Urinary bladder (tissue), 4 donors: ENCODE measurements around the gene PPIP5K1. TPM values are rescaled to one million over a fixed set of nuclear protein-coding genes. Genes with fewer than 3 reads are reported as not detected.

Source experiments
- DNase-seq: peaks from one replicate; pipeline ENCODE4 v3.0.0-alpha.2; 2015; ENCODE audit errors: extremely low spot score
- H3K27ac ChIP-seq: one replicate; pipeline ENCODE4 v1.5.1; 2013; ENCODE audit warnings: low read depth, mild to moderate bottlenecking, moderate library complexity
- H3K36me3 ChIP-seq: one replicate; pipeline ENCODE4 v1.6.1; 2013; ENCODE audit warnings: mild to moderate bottlenecking, moderate library complexity; ENCODE audit not compliant: insufficient read depth
- H3K4me1 ChIP-seq: one replicate; pipeline ENCODE4 v1.6.1; 2013; ENCODE audit warnings: mild to moderate bottlenecking, moderate library complexity; ENCODE audit not compliant: insufficient read depth
- H3K4me3 ChIP-seq: one replicate; pipeline ENCODE4 v1.5.1; 2013; ENCODE audit warnings: low read depth, low read length
- WGBS: extraction: QIAGEN DNeasy Blood & Tissue Kit; methylation state at CpG from one replicate; pipeline ENCODE4 v1.1.7; 2013; 5-methylcytosine and 5-hydroxymethylcytosine counted together
- polyA plus RNA-seq: library from polyadenylated mRNA; stranded (reverse); fragments of 200-250 nt; gene quantifications from one replicate; pipeline ENCODE4 v1.2.3, GENCODE V29; 2013
- total RNA-seq: library from RNA; depleted of rRNA; stranded (reverse); fragments of >200 nt; gene quantifications from one replicate; pipeline ENCODE4 v1.2.3, GENCODE V29; 2014
- donor health status: healthy with polysubstance abuse.
- donor health status: healthy.

Gene PPIP5K1
- total and polyA plus RNA-seq, 2 donors, result 12.2 to 20.7 TPM

DNA sequence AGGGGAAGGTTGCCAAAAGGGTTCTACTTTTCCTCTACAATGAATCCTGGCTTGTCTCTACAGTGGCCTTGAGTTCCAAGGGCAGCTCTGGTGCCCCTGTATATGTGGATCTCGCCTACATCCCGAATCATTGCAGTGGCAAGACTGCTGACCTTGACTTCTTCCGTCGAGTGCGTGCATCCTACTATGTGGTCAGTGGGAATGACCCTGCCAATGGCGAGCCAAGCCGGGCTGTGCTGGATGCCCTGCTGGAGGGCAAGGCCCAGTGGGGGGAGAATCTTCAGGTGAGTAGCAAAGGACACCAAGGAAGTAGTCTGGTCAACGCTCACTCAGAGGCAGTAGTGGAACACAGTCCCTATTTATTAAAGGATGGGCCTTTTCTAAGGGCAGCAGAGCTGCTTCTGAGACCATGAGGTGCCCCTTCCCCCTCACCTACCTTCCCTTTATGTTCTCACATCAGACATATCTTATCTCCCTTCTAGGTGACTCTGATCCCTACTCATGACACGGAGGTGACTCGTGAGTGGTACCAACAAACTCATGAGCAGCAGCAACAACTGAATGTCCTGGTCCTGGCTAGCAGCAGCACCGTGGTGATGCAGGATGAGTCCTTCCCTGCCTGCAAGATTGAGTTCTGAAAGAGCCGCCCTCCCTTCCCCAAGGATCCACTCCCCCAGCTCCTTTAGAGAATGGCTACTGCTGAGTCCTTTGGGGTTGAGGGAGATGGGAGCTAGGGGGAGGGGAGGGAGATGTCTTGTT lies 60.2 kb downstream of the PPIP5K1 start:
- H3K4me3 ChIP-seq, result no peak overlapping the region
- no peak overlapping the region for H3K27ac ChIP-seq
- no peaks in the 10 kb centered on the region for H3K36me3 ChIP-seq
- no peaks in the 10 kb centered on the region for H3K4me1 ChIP-seq
- DNase-seq, result no peak
- WGBS, result 91% methylated on average over 12 of the region's 12 CpGs

DNA sequence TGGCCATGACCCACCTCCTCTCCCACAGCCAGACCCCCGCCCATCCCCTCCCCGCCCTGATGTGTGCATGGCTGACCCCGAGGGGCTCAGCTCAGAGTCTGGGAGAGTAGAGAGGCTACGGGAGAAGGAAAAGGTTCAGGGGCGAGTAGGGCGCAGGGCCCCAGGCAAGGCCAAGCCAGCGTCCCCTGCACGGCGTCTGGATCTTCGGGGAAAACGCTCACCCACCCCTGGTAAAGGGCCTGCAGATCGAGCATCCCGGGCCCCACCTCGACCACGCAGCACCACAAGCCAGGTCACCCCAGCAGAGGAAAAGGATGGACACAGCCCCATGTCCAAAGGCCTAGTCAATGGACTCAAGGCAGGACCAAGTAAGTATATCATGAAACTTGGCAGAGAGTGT lies 60.9 kb downstream of the PPIP5K1 start:
- no peaks in the 10 kb centered on the region for H3K36me3 ChIP-seq
- no peak for DNase-seq
- no peaks in the 10 kb centered on the region for H3K4me1 ChIP-seq
- H3K4me3 ChIP-seq, result no peak overlapping the region
- 96% methylated on average over 15 of the region's 15 CpGs for WGBS
- H3K27ac ChIP-seq, result no peak overlapping the region

DNA sequence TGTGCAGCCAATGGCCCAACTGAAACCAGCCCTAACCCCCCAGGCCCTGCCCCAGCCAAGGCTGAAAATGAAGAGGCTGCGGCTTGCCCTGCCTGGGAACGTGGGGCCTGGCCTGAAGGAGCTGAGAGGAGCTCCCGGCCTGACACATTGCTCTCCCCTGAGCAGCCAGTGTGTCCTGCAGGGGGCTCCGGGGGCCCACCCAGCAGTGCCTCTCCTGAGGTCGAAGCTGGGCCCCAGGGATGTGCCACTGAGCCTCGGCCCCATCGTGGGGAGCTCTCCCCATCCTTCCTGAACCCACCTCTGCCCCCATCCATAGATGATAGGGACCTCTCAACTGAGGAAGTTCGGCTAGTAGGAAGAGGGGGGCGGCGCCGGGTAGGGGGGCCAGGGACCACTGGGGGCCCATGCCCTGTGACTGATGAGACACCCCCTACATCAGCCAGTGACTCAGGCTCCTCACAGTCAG lies 61.4 kb downstream of the PPIP5K1 start:
- no peak for DNase-seq
- Histone ChIP-seq H3K36me3 (no peaks in the 10 kb centered on the region), H3K4me3 (no peak overlapping the region), H3K27ac (no peak overlapping the region), H3K4me1 (no peaks in the 10 kb centered on the region)
- 86% methylated on average over 11 of the region's 11 CpGs for WGBS

DNA sequence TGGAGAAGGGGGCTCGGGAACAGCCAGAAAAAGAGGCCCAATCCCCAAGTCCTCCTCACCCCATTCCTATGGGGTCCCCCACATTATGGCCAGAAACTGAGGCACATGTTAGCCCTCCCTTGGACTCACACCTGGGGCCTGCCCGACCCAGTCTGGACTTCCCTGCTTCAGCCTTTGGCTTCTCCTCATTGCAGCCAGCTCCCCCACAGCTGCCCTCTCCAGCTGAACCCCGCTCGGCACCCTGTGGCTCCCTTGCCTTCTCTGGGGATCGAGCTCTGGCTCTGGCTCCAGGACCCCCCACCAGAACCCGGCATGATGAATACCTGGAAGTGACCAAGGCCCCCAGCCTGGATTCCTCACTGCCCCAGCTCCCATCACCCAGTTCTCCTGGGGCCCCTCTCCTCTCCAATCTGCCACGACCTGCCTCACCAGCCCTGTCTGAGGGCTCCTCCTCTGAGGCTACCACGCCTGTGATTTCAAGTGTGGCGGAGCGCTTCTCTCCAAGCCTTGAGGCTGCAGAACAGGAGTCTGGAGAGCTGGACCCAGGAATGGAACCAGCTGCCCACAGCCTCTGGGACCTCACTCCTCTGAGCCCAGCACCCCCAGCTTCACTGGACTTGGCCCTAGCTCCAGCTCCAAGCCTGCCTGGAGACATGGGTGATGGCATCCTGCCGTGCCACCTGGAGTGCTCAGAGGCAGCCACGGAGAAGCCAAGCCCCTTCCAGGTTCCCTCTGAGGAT lies 62.0 kb downstream of the PPIP5K1 start:
- no peaks in the 10 kb centered on the region for H3K36me3 ChIP-seq
- no peaks in the 10 kb centered on the region for H3K4me1 ChIP-seq
- H3K4me3 ChIP-seq, result no peak overlapping the region
- 80% methylated on average over 12 of the region's 12 CpGs for WGBS
- no peak overlapping the region for H3K27ac ChIP-seq
- no peak for DNase-seq

DNA sequence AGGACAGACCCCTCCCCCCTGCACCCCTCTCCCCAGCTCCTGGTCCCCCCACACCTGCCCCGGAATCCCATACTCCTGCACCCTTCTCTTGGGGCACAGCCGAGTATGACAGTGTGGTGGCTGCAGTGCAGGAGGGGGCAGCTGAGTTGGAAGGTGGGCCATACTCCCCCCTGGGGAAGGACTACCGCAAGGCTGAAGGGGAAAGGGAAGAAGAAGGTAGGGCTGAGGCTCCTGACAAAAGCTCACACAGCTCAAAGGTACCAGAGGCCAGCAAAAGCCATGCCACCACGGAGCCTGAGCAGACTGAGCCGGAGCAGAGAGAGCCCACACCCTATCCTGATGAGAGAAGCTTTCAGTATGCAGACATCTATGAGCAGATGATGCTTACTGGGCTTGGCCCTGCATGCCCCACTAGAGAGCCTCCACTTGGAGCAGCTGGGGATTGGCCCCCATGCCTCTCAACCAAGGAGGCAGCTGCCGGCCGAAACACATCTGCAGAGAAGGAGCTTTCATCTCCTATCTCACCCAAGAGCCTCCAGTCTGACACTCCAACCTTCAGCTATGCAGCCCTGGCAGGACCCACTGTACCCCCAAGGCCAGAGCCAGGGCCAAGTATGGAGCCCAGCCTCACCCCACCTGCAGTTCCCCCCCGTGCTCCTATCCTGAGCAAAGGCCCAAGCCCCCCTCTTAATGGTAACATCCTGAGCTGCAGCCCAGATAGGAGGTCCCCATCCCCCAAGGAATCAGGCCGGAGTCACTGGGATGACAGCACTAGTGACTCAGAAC lies 62.8 kb downstream of the PPIP5K1 start:
- Histone ChIP-seq H3K36me3 (no peaks in the 10 kb centered on the region), H3K27ac (no peak overlapping the region), H3K4me1 (no peaks in the 10 kb centered on the region), H3K4me3 (no peak overlapping the region)
- DNase-seq, result no peak
- 77% methylated on average over 9 of the region's 9 CpGs for WGBS

DNA sequence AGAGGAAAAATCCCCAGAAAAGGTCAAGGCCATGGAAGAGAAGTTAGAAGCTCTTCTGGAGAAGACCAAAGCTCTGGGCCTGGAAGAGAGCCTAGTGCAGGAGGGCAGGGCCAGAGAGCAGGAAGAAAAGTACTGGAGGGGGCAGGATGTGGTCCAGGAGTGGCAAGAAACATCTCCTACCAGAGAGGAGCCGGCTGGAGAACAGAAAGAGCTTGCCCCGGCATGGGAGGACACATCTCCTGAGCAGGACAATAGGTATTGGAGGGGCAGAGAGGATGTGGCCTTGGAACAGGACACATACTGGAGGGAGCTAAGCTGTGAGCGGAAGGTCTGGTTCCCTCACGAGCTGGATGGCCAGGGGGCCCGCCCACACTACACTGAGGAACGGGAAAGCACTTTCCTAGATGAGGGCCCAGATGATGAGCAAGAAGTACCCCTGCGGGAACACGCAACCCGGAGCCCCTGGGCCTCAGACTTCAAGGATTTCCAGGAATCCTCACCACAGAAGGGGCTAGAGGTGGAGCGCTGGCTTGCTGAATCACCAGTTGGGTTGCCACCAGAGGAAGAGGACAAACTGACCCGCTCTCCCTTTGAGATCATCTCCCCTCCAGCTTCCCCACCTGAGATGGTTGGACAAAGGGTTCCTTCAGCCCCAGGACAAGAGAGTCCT lies 63.6 kb downstream of the PPIP5K1 start:
- no peak overlapping the region for H3K27ac ChIP-seq
- H3K36me3 ChIP-seq, result no peaks in the 10 kb centered on the region
- no peak overlapping the region for H3K4me3 ChIP-seq
- 87% methylated on average over 11 of the region's 11 CpGs for WGBS
- H3K4me1 ChIP-seq, result no peaks in the 10 kb centered on the region
- no peak for DNase-seq

DNA sequence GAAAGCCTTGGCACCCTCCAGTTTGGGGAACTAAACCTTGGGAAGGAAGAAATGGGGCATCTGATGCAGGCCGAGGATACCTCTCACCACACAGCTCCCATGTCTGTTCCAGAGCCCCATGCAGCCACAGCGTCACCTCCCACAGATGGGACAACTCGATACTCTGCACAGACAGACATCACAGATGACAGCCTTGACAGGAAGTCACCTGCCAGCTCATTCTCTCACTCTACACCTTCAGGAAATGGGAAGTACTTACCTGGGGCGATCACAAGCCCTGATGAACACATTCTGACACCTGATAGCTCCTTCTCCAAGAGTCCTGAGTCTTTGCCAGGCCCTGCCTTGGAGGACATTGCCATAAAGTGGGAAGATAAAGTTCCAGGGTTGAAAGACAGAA lies 64.9 kb downstream of the PPIP5K1 start:
- Histone ChIP-seq H3K27ac (no peak overlapping the region), H3K4me1 (no peaks in the 10 kb centered on the region), H3K36me3 (no peaks in the 10 kb centered on the region), H3K4me3 (no peak overlapping the region)
- DNase-seq, result no peak
- 89% methylated on average over 4 of the region's 4 CpGs for WGBS

DNA sequence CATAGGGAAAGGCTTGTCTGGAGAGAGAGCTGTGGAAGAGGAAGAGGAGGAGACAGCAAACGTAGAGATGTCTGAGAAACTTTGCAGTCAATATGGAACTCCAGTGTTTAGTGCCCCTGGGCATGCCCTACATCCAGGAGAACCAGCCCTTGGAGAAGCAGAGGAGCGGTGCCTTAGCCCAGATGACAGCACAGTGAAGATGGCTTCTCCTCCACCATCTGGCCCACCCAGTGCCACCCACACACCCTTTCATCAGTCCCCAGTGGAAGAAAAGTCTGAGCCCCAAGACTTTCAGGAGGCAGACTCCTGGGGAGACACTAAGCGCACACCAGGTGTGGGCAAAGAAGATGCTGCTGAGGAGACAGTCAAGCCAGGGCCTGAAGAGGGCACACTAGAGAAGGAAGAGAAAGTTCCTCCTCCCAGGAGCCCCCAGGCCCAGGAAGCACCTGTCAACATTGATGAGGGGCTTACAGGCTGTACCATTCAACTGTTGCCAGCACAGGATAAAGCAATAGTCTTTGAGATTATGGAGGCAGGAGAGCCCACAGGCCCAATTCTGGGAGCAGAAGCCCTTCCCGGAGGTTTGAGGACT lies 65.7 kb downstream of the PPIP5K1 start:
- H3K4me3 ChIP-seq, result no peak overlapping the region
- WGBS, result 96% methylated on average over 4 of the region's 4 CpGs
- H3K36me3 ChIP-seq, result no peaks in the 10 kb centered on the region
- no peak overlapping the region for H3K27ac ChIP-seq
- H3K4me1 ChIP-seq, result no peaks in the 10 kb centered on the region
- no peak for DNase-seq

DNA sequence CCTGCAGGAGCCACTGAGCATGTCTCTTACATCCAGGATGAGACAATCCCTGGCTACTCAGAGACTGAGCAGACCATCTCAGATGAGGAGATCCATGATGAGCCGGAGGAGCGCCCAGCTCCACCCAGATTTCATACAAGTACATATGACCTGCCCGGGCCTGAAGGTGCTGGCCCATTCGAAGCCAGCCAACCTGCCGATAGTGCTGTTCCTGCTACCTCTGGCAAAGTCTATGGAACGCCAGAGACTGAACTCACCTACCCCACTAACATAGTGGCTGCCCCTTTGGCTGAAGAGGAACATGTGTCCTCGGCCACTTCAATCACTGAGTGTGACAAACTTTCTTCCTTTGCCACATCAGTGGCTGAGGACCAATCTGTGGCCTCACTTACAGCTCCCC lies 66.4 kb downstream of the PPIP5K1 start:
- no peaks in the 10 kb centered on the region for H3K36me3 ChIP-seq
- H3K4me3 ChIP-seq, result no peak overlapping the region
- no peak overlapping the region for H3K27ac ChIP-seq
- WGBS, result 87% methylated on average over 7 of the region's 7 CpGs
- DNase-seq, result no peak
- H3K4me1 ChIP-seq, result no peaks in the 10 kb centered on the region

DNA sequence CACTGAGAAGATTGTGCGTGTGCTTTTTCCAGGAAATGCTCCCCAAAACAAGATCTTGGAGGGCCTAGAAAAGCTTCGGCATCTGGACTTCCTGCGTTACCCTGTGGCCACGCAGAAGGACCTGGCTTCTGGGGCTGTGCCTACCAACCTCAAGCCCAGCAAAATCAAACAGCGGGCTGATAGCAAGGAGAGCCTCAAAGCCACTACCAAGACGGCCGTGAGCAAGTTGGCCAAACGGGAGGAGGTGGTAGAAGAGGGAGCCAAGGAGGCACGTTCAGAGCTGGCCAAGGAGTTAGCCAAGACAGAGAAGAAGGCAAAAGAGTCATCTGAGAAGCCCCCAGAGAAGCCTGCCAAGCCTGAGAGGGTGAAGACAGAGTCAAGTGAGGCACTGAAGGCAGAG lies 67.8 kb downstream of the PPIP5K1 start:
- Histone ChIP-seq H3K27ac (no peak overlapping the region), H3K4me3 (no peak overlapping the region), H3K4me1 (no peaks in the 10 kb centered on the region), H3K36me3 (no peaks in the 10 kb centered on the region)
- 84% methylated on average over 9 of the region's 9 CpGs for WGBS
- DNase-seq, result no peak

DNA sequence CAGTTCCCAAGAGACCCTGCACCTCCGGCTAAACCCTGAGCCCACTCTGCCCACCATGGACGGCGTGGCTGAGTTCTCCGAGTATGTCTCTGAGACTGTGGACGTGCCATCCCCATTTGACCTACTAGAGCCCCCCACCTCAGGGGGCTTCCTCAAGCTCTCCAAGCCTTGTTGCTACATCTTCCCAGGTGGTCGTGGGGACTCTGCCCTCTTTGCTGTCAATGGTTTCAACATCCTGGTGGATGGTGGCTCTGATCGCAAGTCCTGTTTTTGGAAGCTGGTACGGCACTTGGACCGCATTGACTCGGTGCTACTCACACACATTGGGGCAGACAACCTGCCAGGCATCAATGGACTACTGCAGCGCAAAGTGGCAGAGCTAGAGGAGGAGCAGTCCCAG lies 68.6 kb downstream of the PPIP5K1 start:
- WGBS, result 95% methylated on average over 11 of the region's 11 CpGs
- no peak overlapping the region for H3K4me3 ChIP-seq
- H3K4me1 ChIP-seq, result no peaks in the 10 kb centered on the region
- no peak overlapping the region for H3K27ac ChIP-seq
- H3K36me3 ChIP-seq, result no peaks in the 10 kb centered on the region
- no peak for DNase-seq

DNA sequence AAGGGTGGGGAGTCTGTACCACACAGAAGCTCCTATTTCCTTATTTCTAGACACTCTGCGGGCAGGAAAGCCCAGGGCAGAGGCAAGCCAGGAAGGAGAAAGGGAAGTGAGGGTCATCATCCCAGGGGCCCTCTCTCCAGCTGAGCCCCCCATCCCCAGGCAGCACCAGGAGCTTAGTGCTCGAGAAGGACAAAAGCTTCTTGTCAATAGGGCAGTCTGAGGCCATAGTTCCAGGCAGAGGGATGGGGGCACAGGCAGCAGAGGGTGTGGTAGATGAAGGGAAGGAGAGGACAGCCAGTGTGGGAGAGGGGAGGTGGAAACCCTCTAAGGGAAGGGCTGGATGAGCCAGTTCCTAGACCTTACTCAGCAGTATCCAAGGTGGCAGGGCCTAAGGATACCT lies 69.9 kb downstream of the PPIP5K1 start:
- no peak overlapping the region for H3K4me3 ChIP-seq
- no peak overlapping the region for H3K27ac ChIP-seq
- 81% methylated on average over 2 of the region's 2 CpGs for WGBS
- DNase-seq, result no peak
- no peaks in the 10 kb centered on the region for H3K36me3 ChIP-seq
- H3K4me1 ChIP-seq, result no peaks in the 10 kb centered on the region

DNA sequence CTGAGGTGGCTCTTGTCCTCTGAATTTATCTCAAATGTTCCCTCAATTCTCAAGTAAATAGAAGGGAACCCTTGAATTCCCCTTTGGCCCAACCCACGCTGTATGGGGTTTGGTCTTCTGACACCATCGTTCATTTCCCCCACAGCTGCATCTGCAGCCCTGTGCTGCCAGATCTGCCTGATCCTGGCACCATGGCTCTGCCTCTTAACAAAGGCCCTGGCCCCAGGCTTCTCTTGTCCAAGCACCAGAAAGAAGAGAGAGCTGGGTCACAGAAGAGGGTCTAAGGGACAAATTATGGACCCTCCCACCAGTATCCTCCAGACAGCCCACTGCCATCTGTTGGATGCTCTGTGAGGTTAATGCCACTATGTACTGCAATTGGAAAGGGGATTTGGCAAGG lies 70.8 kb downstream of the PPIP5K1 start:
- WGBS, result 65% methylated on average over 2 of the region's 2 CpGs
- no peak for DNase-seq
- H3K4me1 ChIP-seq, result no peaks in the 10 kb centered on the region
- H3K4me3 ChIP-seq, result no peak overlapping the region
- no peak overlapping the region for H3K27ac ChIP-seq
- no peaks in the 10 kb centered on the region for H3K36me3 ChIP-seq
